Activated CD8-positive, alpha-beta memory T cell treated with anti-CD3 and anti-CD28 coated beads for 1 hour (primary cell): Measurements from ENCODE around the gene CHD1.

Experiments
- DNase-seq, 2 donors: peaks; one replicate each; pipeline ENCODE4 v3.0.0-alpha.2; 2020; ENCODE audit warnings: low read depth in 1 of 2; ENCODE audit errors: extremely low read depth in 1 of 2

CHD1 gene

DNA sequence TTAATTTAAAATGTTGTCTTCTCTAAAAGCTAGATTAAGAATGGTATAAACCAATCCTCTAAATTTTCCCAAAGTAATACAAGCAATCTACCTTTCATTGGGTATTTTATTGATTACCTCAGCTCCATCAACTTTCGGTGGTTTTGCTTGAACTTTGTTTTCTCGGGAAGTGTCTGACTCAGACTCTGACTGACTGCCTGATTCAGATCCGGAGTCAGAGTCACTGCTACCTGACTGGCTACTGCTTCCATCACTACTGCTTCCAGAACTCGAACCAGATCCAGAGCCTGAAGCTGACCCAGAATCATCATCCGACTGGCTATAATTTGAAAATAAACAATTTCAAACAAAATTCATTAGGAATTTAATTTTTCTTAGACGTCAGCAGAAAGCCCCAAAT lies 24.0 kb downstream of the CHD1 start:
- no peak for DNase-seq

DNA sequence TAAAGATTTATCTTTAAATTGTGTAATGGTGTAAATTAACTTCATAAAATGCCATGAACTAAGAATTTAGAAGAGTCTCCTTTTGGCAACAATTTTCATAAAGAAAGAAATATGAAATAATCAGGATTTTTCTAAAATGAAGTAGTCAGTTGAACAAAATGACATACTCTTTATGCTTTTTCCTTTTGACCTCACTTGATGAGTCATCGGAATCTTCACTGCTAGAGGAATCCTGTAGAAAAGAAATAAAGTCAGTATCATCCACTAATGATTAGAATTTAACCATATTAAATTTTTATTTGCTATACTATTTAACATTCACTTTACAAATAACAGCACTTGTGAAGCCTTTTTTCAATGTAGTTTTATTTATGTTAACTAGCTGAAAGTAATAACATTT lies 26.1 kb downstream of the CHD1 start:
- no peak for DNase-seq

DNA sequence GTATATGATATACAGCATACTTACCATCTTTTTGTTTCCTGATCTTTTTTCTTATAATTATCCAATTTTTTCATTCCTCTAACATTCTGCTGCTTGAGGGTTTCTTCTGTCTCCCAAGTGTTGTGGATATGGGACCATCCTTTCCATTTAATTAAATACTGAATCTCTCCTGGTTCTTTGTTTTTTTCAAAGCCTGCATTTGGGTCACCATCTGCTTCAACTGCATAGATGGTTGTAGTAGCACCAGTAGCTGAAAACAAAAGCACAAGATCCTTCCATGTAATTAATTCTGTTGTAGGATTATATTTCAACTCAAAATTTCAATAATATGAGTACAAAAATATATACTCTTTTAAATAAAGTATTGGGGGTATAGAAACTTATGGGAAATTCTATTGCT lies 29.4 kb downstream of the CHD1 start:
- no peak for DNase-seq

DNA sequence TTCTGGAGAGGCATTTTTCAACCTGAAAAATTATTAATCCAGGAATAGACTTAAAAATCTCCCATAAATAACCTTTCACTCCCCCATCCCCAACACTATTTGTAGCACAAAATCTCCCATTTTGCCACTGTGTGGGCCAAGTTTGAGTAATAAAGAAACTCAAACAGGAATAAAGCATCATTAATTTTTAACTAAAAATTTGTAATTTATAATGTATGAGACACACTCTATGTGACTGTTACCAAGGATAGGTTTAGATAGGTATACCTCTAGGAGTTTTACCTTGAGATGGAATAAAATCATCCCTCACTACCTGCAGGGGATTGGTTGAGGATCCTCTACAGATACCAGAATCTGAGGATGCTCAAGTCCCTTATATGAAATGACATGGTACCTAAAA lies 30.1 kb downstream of the CHD1 start:
- DNase-seq: no peak

DNA sequence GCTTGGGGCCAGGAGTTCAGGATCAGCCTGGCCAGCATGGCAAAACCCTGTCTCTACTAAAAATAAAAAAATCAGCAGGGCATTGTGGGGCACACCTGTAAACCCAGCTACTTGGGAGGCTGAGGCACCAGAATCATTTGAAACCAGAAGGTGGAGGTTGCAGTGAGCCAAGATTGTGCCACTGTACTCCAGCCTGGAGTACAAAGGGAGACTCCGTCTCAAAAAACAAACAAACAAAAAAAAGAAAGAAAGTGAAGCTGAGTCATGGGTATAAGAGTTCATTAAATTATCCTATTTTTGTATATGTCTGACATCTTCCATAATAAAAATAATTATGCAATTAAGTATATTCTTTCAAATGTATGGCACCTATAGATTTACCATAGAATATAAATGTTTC lies 37.2 kb downstream of the CHD1 start:
- DNase-seq: no peak

DNA sequence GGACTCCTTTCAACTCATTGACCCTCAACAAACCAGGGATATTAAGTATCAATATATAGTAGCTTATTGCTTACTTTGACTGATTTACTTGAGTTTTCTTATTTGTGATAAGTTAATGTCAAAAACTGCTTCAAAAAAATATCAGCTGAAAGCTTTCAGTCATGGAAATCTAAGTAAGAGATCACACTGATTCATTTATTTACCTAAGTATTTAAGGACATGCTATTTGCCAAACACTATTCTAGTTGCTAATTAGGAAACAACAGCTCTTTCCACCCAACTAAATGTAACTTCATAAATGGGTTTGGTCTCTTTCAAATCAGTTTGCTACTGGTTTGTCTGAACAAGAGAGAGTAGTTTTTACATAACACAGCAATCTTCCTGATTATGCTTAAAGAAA lies 48.2 kb downstream of the CHD1 start:
- DNase-seq: no peak

DNA sequence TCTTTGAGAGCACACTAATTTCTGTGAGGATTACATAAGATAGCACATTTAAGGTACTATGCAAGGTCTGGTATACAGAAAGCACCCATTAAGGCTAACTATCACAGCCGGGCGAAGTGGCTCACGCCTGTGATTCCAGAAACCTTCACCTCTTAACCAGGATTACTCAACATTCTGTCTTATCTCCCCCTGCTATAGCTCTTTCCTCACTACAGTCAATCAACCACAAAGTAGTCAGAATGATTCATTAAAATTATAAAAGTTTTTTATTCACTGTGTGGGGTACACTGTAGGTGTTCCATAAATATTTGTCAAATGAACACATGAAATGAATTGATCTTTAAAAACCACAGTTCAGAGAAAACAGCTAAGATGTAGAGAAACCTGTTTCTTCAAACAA lies 48.7 kb downstream of the CHD1 start:
- DNase-seq: no peak

DNA sequence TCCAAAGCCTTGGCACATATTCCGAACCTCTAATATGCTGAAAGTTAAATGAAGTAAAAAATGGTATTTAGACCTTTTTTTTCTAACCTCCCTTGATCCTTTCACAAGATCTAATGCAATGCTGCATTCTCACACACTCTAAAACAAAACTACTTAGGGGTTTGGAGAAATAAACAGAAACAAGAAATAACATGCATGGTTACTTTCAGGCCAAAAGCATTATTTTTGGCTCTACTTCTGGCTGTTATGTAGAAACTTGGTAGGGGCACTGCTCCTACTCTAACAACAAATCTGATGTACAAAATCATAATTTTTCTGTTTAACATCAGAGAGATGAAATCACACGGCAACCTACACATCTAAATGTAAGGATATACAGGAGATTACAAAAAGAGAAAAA lies 51.2 kb downstream of the CHD1 start:
- DNase-seq: no peak

DNA sequence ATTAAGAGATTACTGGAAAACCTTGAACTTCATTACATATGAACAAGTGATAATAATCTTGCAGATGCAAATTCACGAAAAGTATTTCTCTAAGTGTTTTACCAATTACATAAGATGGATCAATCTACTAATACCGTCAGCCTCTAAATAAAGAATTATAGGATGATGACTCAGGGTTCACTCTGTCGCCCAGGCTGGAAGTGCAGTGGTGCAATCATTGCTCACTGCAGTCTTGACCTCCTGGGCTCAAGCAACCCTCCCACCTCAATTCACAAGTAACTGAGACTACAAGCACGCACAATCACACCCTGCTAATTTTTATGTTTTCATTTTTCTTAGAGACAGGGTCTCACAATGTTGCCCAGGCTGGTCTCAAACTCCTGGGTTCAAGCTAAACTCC lies 56.1 kb downstream of the CHD1 start:
- DNase-seq: no peak

DNA sequence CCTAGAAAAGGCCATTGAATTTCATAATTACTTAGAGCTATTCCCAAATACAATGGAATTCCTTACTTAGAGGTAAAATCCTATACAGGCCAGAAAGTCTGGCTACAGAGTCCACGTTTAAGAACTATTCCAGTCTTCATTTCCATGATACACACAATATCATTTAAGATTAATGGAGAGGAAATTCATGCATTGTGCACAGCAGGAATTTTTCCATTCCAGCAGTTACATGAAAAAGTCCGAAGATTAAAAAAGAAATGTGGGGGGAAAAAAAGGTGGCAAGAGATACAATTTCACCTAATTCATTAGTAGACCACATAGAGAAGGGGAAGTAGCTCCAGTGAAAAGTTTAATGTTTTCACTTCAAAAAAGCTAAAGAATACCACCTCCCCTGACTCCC lies 63.1 kb downstream of the CHD1 start:
- no peak for DNase-seq

DNA sequence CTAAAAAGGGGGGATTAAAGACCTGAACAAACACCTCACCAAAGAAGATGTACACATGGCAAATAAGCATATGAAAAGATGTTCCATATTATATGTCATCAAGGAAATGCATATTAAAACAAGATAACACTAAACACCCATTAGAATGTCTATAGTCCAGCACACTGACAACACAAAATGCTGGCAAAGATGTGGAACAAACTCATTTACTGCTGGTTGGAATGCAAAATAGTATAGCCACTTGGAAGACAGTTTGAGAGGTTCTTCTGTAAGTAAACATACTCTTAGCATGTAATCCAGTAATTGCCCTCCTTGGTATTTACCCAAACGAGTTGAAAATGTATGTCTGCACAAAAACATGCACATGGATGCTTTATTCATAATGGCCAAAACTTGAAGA lies 81.8 kb downstream of the CHD1 start:
- no peak for DNase-seq

DNA sequence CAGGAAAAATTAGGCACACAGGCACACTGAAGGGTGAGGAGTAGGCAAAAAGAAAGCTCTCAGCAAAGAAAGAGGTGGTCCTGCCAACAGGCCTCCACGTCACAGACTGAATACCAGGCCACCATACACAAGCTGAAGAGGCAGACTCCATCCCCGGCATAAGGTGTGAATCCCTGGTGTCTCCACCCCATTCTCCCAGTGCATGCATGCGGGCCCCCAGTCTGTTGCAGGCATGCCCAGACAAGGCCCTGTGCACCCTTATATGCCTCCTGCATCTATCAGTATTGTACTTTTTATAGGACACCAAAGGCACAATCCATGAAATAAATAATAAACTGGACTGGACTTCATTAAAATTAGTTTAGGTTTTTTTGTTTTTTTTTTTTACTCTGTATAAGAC lies 82.3 kb downstream of the CHD1 start:
- no peak for DNase-seq

DNA sequence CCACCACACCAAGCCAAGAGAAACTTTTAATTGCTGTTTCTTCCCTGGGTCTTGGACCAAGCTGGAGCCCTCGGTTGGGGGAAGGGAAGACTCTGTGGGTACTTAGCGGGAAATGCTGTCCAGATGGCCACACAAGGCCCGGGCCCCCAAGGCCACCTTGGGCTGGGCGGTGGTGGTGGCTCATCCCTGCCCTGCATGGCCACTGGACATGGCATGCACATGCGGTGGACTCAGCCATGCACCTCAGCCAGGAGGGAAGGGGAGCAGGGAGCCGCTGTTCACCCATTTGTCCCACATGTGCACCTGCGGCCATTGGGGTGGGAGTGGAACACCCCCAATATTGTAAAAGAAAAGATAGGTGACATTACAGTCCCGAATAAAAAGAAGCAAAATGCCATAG lies 82.9 kb downstream of the CHD1 start:
- DNase-seq: no peak

DNA sequence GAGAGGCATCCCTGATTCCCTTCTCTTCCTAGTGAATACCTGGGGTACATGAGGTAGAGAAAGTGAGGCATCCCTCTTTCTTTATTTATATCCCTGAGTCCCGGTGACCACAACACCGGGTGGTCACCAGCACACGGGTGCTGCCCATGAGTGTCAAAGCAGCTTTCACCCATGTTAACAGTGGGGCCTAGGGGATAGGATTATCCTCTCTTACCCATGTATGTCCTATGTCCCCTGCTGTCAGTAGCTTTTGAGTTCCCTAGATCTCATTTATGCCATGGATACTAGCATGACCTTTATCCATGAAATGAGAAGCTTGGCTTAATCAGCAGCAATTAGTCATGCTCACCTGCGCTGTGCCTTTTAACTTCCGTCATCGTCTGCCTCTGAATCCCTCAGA lies 83.9 kb downstream of the CHD1 start:
- no peak for DNase-seq

DNA sequence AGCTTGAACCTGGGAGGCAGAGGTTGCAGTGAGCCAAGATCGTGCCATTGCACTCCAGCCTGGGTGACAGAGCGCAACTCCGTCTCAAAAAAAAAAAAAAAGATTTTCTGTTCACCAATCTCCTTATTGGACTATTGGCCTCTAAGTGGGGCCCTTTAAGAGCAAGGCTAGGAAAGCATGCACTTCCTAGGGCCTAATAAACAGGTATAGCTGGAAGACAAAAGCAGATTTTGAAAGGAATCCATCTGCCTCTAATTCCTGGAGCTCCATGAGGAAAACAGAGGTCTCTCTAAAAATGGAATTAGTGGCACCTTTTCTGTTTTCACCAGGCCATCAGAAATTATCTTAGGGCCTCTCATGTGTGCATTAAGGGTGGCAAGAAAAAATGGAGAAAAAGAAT lies 85.3 kb downstream of the CHD1 start:
- no peak for DNase-seq

DNA sequence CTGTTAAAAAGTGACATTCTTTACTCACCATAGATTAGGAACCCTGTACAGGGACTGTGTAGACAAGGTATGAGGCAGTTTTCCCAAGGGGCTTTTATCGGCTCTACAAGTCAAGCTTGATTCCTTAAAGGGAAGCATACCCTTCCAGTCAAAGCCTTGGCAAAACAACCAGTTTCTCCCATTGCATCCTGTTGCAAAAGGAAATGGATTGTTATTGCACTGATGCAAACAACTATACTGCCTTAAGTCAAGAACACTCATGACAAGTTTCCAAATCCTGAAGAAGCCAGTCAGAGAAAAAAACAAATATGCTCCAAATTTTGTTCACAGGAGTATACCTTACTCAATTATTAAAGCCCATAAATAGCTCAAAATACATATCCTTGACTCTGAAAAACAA lies 87.9 kb downstream of the CHD1 start:
- DNase-seq: no peak

DNA sequence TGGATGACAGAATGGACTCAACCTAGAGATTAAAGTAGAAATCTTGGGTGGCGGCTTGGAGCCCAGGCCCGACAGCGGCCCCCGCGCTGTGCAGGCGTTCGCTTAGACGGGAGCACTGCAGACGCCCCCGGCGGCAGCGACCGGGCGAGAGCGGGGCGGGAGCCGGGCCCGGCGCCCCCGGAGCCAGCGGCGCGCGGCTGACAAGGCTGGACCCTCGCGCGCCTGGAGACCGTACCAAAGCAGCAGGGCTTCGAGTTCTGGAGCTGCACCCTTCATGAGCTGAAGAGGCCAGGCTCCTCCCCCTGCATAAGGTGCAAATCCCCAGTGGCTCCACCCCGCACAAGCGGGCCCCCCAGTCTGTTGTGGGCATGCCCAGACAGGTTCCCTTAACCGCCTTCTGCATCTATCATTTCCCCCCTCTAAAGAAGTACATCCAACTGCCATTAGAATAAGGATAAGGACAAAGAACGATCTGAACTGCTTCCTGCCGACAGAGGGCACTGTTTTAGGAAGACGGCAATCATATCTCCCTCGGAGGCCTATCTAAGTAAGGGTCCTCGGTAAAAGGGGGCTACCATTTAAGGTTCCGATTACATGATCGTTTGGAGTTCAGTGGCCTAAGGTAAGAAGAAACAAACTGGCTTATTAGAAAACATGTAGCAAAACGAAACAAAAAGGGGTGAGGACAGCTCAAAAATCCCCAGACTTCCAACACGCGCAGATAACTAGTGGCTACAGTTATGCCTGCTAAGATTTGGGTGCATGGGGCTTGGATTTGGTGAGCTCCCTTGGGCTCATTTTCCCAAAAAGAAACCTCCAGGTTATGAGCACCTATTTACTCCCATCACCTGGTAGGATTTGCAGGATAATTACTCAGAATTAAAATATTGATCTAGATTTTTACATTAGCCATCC lies 89.1 kb downstream of the CHD1 start:
- no peak for DNase-seq

DNA sequence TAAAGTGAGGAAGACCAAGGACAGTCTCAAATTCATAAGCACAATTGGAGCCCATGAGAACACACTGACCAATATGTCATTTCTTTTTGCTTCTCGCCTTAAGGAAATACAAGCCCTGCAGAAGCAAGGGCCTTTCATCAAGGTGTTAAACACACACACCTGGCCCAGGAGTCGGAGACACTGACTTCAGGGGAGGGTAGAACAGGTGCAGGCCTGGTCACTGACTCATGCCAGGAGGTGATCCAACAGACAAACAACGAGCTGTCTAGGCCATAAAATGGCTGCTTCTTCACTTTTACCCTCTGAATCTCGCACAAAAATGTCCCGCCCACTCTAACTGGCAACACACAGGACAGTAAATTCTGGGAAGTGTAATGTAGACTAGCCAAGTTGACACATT lies 92.6 kb downstream of the CHD1 start:
- no peak for DNase-seq

DNA sequence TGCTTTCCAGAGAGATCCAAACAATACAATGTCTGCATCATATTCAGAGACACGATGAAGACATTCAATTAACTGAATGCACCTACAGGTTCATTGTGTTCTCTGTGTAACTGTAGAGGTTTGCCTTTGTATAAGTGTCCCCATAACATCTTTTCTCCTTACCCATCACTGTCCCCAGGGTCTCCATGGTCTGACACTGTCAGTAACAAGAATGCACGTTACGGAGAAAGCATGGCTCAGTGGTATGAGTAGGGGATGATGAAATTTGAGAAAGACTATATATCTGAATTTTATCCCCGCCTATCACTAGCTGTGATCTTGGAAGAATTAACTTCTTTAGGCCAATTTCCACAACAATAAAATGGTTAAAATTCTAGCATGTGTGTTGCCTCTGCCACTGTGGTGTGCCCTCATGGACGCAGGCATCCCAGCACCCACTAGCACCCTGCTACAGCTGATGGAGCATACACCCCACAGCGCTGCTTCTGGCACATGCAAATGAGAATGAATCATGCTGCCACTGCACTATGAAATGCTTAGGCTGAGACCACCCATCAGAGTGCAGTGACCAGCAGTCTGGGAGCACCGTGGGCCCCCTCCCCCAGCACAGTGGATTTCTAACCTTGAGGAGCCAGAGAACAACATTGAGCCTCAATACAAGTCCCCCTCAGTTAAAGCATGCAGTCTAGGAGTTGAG lies 101.1 kb downstream of the CHD1 start:
- no peak for DNase-seq

DNA sequence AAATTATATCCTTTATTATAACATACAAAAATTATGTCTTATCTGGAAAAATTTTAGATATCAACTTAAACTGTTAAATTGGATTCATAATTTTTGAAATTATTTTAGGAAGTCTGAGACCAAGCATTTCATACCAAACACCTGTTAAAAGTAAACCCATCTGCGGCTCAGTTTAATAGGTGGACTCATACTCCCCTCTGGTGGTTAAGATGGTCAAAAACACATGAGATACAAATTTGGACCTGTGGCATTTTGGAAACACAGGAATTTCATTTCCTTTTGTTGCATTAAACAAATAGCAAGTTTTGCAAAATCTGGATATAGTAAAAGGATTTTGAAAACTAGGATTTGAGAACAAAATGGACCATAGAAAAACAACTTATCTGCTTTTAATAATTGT lies 101.6 kb downstream of the CHD1 start:
- no peak for DNase-seq

DNA sequence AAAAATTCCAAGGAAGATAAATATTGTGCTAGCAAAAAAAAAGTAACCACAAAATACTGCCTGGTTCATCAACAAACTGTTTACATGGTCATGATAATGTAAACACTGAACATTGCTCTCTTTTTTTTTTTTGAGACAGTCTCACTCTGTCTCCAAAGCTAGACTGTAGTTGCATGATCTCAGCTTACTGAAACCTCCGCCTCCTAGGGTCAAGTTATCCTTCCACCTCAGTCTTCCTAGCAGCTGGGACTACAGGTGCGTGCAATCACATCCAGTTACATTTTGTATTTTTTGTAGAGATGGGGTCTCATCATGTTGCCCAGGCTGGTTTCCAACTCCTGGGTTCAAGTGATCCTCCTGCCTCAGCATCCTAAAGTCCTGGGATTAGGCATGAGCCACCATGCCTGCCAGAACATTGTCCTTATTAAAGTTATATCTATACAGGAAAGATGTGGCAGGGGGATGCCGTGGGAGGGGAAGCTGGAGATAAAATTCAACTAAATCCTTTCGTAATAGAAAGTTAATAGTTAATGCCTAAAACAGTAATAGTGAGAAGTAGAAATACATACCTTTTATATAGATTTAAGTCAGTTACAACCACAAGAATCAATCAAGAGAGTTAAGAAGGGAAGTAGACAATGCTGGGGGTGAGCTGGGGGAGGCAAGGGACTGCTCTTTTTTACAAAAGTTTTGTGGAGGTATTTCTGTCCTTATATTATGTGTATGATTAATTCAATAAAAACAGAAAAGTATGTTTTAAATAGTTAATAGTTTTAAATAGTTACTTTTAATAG lies 103.0 kb downstream of the CHD1 start:
- no peak for DNase-seq
